ENCODE data around the gene PDE3A. TPM values are rescaled to one million over a fixed set of nuclear protein-coding genes. Genes with fewer than 3 reads are reported as not detected.
A peak's percentile ranks its signal among the peaks of the same experiment; 100 is the strongest.

Gene PDE3A
- polyA plus RNA-seq, 3 donors: 0.10 TPM; not detected in 2

DNA sequence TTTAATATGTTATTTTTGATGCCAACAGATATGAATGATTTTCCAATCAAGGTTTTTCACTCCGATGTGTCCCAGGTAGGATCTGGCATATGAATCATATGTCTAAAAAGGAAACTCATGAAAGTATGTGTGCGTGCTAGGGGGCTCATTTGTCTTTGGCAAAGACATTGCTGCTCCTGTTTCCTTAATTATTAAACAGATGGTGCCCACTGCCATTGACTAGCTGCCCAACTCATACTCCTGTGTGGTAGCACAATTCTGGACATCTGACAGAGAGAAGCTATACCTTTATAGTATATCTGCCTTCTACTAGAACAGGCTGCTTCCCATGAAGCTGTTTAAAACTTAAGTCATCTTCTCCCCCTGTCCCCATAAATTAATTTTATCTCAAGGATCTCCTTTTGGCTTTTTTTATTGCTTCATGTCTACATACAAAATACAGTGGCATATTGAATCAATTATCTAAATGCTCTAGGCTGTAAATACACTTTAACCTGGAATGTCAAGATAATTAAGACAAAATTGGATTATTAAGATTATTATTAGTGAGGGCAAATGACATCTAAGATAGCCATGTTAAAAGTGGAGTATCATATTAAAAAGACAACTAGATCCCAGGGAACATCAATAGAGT, 1.4 kb upstream of the PDE3A start:
- peaks cover 25% of the 10 kb centered on the region for H3K4me1 Mint-ChIP-seq
- H3K4me3 ChIP-seq (replicated peaks in 1 of 3; ENCODE audit: low read depth in 2 of 3, low read length in 3 of 3): no peak overlapping the region
- H3K36me3 ChIP-seq (replicated peaks in 1 of 2; ENCODE audit: control insufficient read depth in 1 of 2, insufficient read depth in 2 of 2, low read length in 2 of 2): no peaks in the 10 kb centered on the region
- peaks cover 0 to 11% (median 4%) of the 10 kb centered on the region in 7 donors for H3K9me3 Mint-ChIP-seq
- no peak overlapping the region for H2AFZ ChIP-seq (ENCODE audit: insufficient read depth, low read depth, low read length, poor library complexity, severe bottlenecking)
- peak overlapping the region in 1 of 2 donors; percentile 98 for H3K4me3 Mint-ChIP-seq
- H3K9ac ChIP-seq (ENCODE audit: insufficient read depth, low read length, poor library complexity, severe bottlenecking): no peak overlapping the region
- no peak overlapping the region for H3K4me2 ChIP-seq (replicated peaks; ENCODE audit: extremely low read depth, low read length, poor library complexity, severe bottlenecking)
- peaks cover 28 to 35% of the 10 kb centered on the region in 2 donors for H3K27me3 ChIP-seq (ENCODE audit: control insufficient read depth in 2 of 2, insufficient read depth in 2 of 2, low read length in 2 of 2)
- H3K27me3 Mint-ChIP-seq (ENCODE audit: low read depth in 3 of 3): peaks cover 27 to 52% (median 35%) of the 10 kb centered on the region in 3 donors
- no peak overlapping the region for H3K27ac ChIP-seq (ENCODE audit: low read depth in 1 of 2, low read length in 2 of 2)
- H3K27ac Mint-ChIP-seq: no peak overlapping the region
- H3K79me2 ChIP-seq (ENCODE audit: insufficient read depth, low read length): no peaks in the 10 kb centered on the region
- no peaks in the 10 kb centered on the region for H4K20me1 ChIP-seq (ENCODE audit: insufficient read depth, low read length)
- TF ChIP-seq, protein P1, sequence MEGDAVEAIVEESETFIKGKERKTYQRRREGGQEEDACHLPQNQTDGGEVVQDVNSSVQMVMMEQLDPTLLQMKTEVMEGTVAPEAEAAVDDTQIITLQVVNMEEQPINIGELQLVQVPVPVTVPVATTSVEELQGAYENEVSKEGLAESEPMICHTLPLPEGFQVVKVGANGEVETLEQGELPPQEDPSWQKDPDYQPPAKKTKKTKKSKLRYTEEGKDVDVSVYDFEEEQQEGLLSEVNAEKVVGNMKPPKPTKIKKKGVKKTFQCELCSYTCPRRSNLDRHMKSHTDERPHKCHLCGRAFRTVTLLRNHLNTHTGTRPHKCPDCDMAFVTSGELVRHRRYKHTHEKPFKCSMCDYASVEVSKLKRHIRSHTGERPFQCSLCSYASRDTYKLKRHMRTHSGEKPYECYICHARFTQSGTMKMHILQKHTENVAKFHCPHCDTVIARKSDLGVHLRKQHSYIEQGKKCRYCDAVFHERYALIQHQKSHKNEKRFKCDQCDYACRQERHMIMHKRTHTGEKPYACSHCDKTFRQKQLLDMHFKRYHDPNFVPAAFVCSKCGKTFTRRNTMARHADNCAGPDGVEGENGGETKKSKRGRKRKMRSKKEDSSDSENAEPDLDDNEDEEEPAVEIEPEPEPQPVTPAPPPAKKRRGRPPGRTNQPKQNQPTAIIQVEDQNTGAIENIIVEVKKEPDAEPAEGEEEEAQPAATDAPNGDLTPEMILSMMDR (IDR thresholded peaks at IDR 0.05): no peak
- peaks cover 19 to 28% of the 10 kb centered on the region in 2 donors for H3K4me1 ChIP-seq (ENCODE audit: control insufficient read depth in 1 of 2, insufficient read depth in 2 of 2, low read length in 2 of 2)
- no peak for DNase-seq
- intact Hi-C loops (cut with micrococcal nuclease): no loop called here
- H3K9me3 ChIP-seq (replicated peaks in 1 of 2; ENCODE audit: control insufficient read depth in 1 of 2, insufficient read depth in 1 of 2, low read length in 2 of 2): no peaks in the 10 kb centered on the region
- 100% methylated on average over 1 of the region's 2 CpGs for WGBS (ENCODE audit: insufficient coverage)
- H3K36me3 Mint-ChIP-seq: peaks cover 0 to 3% of the 10 kb centered on the region in 2 donors

- H3K4me3 Mint-ChIP-seq: peak overlapping the region; percentile 92 to 98
- no peaks in the 10 kb centered on the region for H3K79me2 ChIP-seq (ENCODE audit: insufficient read depth, low read length)
- intact Hi-C loops (cut with micrococcal nuclease): no loop called here
- H3K27ac Mint-ChIP-seq: no peak overlapping the region
- H3K27ac ChIP-seq (ENCODE audit: low read depth in 1 of 2, low read length in 2 of 2): no peak overlapping the region
- WGBS (ENCODE audit: insufficient coverage): 0% methylated on average over 1 of the region's 3 CpGs
- TF ChIP-seq, protein P1 (IDR thresholded peaks at IDR 0.05): no peak
- DNase-seq: no peak
- peaks cover 0 to 3% of the 10 kb centered on the region in 2 donors for H3K36me3 Mint-ChIP-seq
- peak overlapping the region; percentile 78 for H3K4me2 ChIP-seq (replicated peaks; ENCODE audit: extremely low read depth, low read length, poor library complexity, severe bottlenecking)
- peaks cover 0 to 11% (median 4%) of the 10 kb centered on the region in 7 donors for H3K9me3 Mint-ChIP-seq
- H3K4me1 ChIP-seq (ENCODE audit: control insufficient read depth in 1 of 2, insufficient read depth in 2 of 2, low read length in 2 of 2): peaks cover 19 to 28% of the 10 kb centered on the region in 2 donors
- peaks cover 31 to 58% (median 35%) of the 10 kb centered on the region in 3 donors for H3K27me3 Mint-ChIP-seq (ENCODE audit: low read depth in 3 of 3)
- no peak overlapping the region for H3K9ac ChIP-seq (ENCODE audit: insufficient read depth, low read length, poor library complexity, severe bottlenecking)
- H3K36me3 ChIP-seq (replicated peaks in 1 of 2; ENCODE audit: control insufficient read depth in 1 of 2, insufficient read depth in 2 of 2, low read length in 2 of 2): no peaks in the 10 kb centered on the region
- H4K20me1 ChIP-seq (ENCODE audit: insufficient read depth, low read length): no peaks in the 10 kb centered on the region
- H3K4me1 Mint-ChIP-seq: peaks cover 25% of the 10 kb centered on the region
- peaks cover 35 to 43% of the 10 kb centered on the region in 2 donors for H3K27me3 ChIP-seq (ENCODE audit: control insufficient read depth in 2 of 2, insufficient read depth in 2 of 2, low read length in 2 of 2)
- H3K9me3 ChIP-seq (replicated peaks in 1 of 2; ENCODE audit: control insufficient read depth in 1 of 2, insufficient read depth in 1 of 2, low read length in 2 of 2): no peaks in the 10 kb centered on the region
- peak overlapping the region; percentile 64 for H2AFZ ChIP-seq (ENCODE audit: insufficient read depth, low read depth, low read length, poor library complexity, severe bottlenecking)
- H3K4me3 ChIP-seq (replicated peaks in 1 of 3; ENCODE audit: low read depth in 2 of 3, low read length in 3 of 3): peak overlapping the region; percentile 35 to 77 (median 52)
These were observed 689 bp upstream of the PDE3A start for GRCh38 chr12:20367583-20368113.

All from CD14-positive monocyte (primary cell).